Measurements from ENCODE around the gene SKIDA1.

Gene SKIDA1

DNA sequence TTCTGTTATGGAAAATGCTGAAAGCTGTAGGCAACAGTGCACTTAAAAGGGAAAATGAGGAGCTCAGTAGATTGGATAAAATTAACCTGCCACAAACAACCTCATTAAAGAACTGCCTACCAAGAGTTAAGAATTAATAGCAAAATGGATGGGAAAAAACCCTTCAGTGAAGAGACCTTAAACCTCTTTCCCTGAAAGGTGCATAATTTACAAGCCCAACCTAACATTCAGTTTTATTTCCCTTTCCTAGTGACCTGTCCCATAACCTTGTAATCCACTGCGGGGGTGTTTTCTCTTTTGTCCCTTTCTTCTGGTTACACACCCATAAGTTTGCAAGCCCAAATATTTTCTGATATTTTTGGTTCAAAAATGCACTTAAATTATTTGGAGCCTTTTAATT, 21.9 kb downstream of the SKIDA1 start:
- Histone ChIP-seq H3K4me1 (ENCODE audit: low read depth, poor library complexity, severe bottlenecking) (no peaks in the 10 kb centered on the region), H3K4me2 (no peak overlapping the region)
- TF ChIP-seq, protein P1, sequence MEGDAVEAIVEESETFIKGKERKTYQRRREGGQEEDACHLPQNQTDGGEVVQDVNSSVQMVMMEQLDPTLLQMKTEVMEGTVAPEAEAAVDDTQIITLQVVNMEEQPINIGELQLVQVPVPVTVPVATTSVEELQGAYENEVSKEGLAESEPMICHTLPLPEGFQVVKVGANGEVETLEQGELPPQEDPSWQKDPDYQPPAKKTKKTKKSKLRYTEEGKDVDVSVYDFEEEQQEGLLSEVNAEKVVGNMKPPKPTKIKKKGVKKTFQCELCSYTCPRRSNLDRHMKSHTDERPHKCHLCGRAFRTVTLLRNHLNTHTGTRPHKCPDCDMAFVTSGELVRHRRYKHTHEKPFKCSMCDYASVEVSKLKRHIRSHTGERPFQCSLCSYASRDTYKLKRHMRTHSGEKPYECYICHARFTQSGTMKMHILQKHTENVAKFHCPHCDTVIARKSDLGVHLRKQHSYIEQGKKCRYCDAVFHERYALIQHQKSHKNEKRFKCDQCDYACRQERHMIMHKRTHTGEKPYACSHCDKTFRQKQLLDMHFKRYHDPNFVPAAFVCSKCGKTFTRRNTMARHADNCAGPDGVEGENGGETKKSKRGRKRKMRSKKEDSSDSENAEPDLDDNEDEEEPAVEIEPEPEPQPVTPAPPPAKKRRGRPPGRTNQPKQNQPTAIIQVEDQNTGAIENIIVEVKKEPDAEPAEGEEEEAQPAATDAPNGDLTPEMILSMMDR (conservative IDR thresholded peaks at IDR 0.05; ENCODE audit: low read depth, low read length), result no peak

DNA sequence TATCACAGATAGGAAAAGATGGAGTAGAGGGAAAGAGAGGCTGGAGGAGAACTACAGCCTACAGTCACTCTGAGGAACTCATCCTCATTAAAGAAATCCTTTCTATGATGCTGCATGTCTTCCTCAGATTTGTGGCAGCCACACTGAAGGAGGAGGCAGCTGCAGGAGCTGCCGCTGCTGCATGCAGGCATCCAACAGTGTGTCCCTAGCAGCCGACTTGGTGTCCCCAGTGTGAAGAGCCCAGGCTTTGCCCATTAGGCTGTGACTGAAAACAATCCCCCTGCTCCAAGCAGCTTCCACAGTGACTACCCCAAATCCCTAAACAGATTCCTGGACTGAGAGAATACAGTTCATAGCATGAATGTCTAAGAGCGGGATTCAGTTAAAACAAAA, 23.1 kb downstream of the SKIDA1 start:
- Histone ChIP-seq H4K20me1 (ENCODE audit: insufficient read depth) (no peaks in the 10 kb centered on the region), H3K27me3 (ENCODE audit: insufficient read depth, low read depth) (peaks cover 14% of the 10 kb centered on the region; the same call in 1 of the 2 replicates), H3K4me3 (IDR thresholded peaks at IDR 0.05; ENCODE audit: insufficient read depth, low read depth, low read length) (no peak overlapping the region), H3K79me2 (ENCODE audit: insufficient read depth, low read depth) (no peaks in the 10 kb centered on the region), H3K27ac (no peak overlapping the region), H3K4me1 (ENCODE audit: low read depth, poor library complexity, severe bottlenecking) (peaks cover 2% of the 10 kb centered on the region), H3K4me2 (no peak overlapping the region), H3K36me3 (ENCODE audit: insufficient read depth) (no peaks in the 10 kb centered on the region), H2AFZ (ENCODE audit: low read depth) (no peak overlapping the region), H3K9ac (no peak overlapping the region)
- TF ChIP-seq, protein P1 (conservative IDR thresholded peaks at IDR 0.05; ENCODE audit: low read depth, low read length), result no peak

More for the DNA sequence above, 21.9 kb downstream of the SKIDA1 start:
- Histone ChIP-seq H3K27ac (no peak overlapping the region), H3K27me3 (ENCODE audit: insufficient read depth, low read depth) (peaks cover 4% of the 10 kb centered on the region; the same call in 1 of the 2 replicates), H4K20me1 (ENCODE audit: insufficient read depth) (no peaks in the 10 kb centered on the region), H3K9ac (no peak overlapping the region), H3K36me3 (ENCODE audit: insufficient read depth) (no peaks in the 10 kb centered on the region), H2AFZ (ENCODE audit: low read depth) (no peak overlapping the region), H3K4me3 (IDR thresholded peaks at IDR 0.05; ENCODE audit: insufficient read depth, low read depth, low read length) (no peak overlapping the region), H3K79me2 (ENCODE audit: insufficient read depth, low read depth) (no peaks in the 10 kb centered on the region)

DNA sequence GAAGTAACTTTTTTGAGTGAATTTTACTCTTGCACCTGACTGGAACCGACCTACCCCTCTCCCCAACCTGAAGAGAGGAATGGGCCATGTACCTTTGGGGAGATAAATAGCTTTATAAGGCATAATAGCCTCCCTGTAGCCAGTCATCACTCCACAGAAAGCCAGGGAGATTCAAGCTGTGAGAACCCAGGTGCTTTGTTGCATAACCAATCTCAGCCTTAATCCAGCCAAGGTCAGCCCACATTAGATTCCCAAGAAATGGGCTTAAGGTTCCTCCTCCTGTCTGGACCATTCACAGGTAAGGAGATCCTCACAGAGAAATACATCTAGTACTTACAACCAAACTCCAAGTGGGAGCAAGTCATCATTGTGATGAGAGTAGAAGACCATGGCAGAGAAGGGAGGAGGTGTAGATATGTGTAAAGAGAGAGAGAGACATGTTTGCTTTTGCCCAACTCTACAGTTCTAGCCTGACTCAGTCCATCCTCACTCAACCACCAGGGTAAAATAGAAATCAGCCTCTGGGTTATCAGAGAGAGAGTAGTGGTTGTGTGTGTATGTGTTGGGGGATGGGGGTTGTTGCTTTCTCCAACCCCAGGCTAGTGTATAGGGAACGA, 23.6 kb downstream of the SKIDA1 start:
- Histone ChIP-seq H3K9ac (no peak overlapping the region), H3K4me3 (IDR thresholded peaks at IDR 0.05; ENCODE audit: insufficient read depth, low read depth, low read length) (no peak overlapping the region), H3K79me2 (ENCODE audit: insufficient read depth, low read depth) (no peaks in the 10 kb centered on the region), H3K36me3 (ENCODE audit: insufficient read depth) (no peaks in the 10 kb centered on the region), H3K27me3 (ENCODE audit: insufficient read depth, low read depth) (peaks cover 14% of the 10 kb centered on the region; the same call in 1 of the 2 replicates), H2AFZ (ENCODE audit: low read depth) (no peak overlapping the region), H4K20me1 (ENCODE audit: insufficient read depth) (no peaks in the 10 kb centered on the region), H3K4me1 (ENCODE audit: low read depth, poor library complexity, severe bottlenecking) (peaks cover 3% of the 10 kb centered on the region), H3K4me2 (no peak overlapping the region), H3K27ac (no peak overlapping the region)
- TF ChIP-seq, protein P1 (conservative IDR thresholded peaks at IDR 0.05; ENCODE audit: low read depth, low read length), result no peak

DNA sequence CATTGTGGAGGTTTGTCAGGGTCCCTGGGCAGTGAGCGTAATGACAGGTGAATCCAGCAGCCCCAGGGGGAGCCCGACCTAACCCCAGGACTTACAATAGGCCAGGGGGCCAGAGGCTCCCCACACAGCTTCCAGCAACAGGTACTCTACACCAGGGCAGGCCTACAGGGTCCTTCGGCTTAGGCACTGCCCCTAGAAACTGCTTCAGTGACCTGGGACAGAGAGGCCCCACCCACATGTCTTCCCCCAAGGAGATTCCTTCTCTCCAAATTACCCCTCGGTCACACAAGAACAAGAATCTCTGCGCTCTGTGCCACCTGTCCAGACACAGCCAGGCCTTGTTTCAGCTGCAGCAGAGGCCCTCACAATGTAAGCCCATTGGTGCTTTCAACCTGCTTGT, 24.4 kb downstream of the SKIDA1 start:
- H2AFZ ChIP-seq (ENCODE audit: low read depth), result no peak overlapping the region
- no peak overlapping the region for H3K4me2 ChIP-seq
- H4K20me1 ChIP-seq (ENCODE audit: insufficient read depth), result no peaks in the 10 kb centered on the region
- no peaks in the 10 kb centered on the region for H3K36me3 ChIP-seq (ENCODE audit: insufficient read depth)
- peaks cover 14% of the 10 kb centered on the region; the same call in 1 of the 2 replicates for H3K27me3 ChIP-seq (ENCODE audit: insufficient read depth, low read depth)
- TF ChIP-seq, protein P1 (conservative IDR thresholded peaks at IDR 0.05; ENCODE audit: low read depth, low read length), result no peak
- H3K4me1 ChIP-seq (ENCODE audit: low read depth, poor library complexity, severe bottlenecking), result peaks cover 3% of the 10 kb centered on the region
- no peak overlapping the region for H3K9ac ChIP-seq
- no peak overlapping the region for H3K4me3 ChIP-seq (IDR thresholded peaks at IDR 0.05; ENCODE audit: insufficient read depth, low read depth, low read length)
- no peaks in the 10 kb centered on the region for H3K79me2 ChIP-seq (ENCODE audit: insufficient read depth, low read depth)
- no peak overlapping the region for H3K27ac ChIP-seq
